ENCODE results near the gene NRTN. TPM values are rescaled to one million over a fixed set of nuclear protein-coding genes. Genes with fewer than 3 reads are reported as not detected.

Gene NRTN
- total and polyA plus RNA-seq, 4 donors = 0.23 to 3.3 (median 1.4) TPM

GRCh38 chr19:5832527-5833216, 27.8 kb downstream of the NRTN start:
- ATAC-seq (ENCODE audit: insufficient read depth, low FRiP score) = no peak
- WGBS, 2 donors = 87 to 89% methylated on average over 6 of the region's 6 CpGs
- H3K27ac ChIP-seq (ENCODE audit: low read depth in 1 of 2, low read length in 1 of 2) = no peak overlapping the region
- H3K9ac ChIP-seq (ENCODE audit: insufficient read depth in 1 of 2, low read length in 2 of 2) = no peak overlapping the region
- no peak for TF ChIP-seq CTCF (IDR thresholded peaks at IDR 0.05; ENCODE audit: control extremely low read depth, extremely low read depth)
- H3K4me3 ChIP-seq = no peak overlapping the region
- H3K9me3 ChIP-seq (ENCODE audit: control insufficient read depth in 4 of 4, insufficient read depth in 3 of 4, low read length in 3 of 4) = no peaks in the 10 kb centered on the region
- no peak for DNase-seq
- peaks cover 0 to 16% (median 0%) of the 10 kb centered on the region in 5 donors for H3K4me1 ChIP-seq (ENCODE audit: control insufficient read depth in 5 of 5, insufficient read depth in 5 of 5, low read length in 5 of 5)
- peaks cover 0 to 4% (median 0%) of the 10 kb centered on the region in 3 donors for H3K27me3 ChIP-seq (ENCODE audit: control insufficient read depth in 3 of 3, insufficient read depth in 3 of 3, low read length in 2 of 3)
- no peaks in the 10 kb centered on the region for H3K36me3 ChIP-seq (ENCODE audit: control insufficient read depth in 4 of 4, insufficient read depth in 4 of 4, low read length in 4 of 4)

GRCh38 chr19:5837761-5838352, 33.0 kb downstream of the NRTN start:
- H3K27ac ChIP-seq (ENCODE audit: low read depth in 1 of 2, low read length in 1 of 2) = no peak overlapping the region
- peaks cover 0 to 7% (median 0%) of the 10 kb centered on the region in 5 donors for H3K4me1 ChIP-seq (ENCODE audit: control insufficient read depth in 5 of 5, insufficient read depth in 5 of 5, low read length in 5 of 5)
- TF ChIP-seq CTCF (IDR thresholded peaks at IDR 0.05; ENCODE audit: control extremely low read depth, extremely low read depth) = no peak
- no peaks in the 10 kb centered on the region for H3K9me3 ChIP-seq (ENCODE audit: control insufficient read depth in 4 of 4, insufficient read depth in 3 of 4, low read length in 3 of 4)
- no peak for DNase-seq
- H3K9ac ChIP-seq (ENCODE audit: insufficient read depth in 1 of 2, low read length in 2 of 2) = no peak overlapping the region
- H3K36me3 ChIP-seq (ENCODE audit: control insufficient read depth in 4 of 4, insufficient read depth in 4 of 4, low read length in 4 of 4) = no peaks in the 10 kb centered on the region
- ATAC-seq (ENCODE audit: insufficient read depth, low FRiP score) = no peak
- no peak overlapping the region for H3K4me3 ChIP-seq
- 36 to 43% methylated on average over 15 of the region's 15 CpGs for WGBS, 2 donors
- no peaks in the 10 kb centered on the region for H3K27me3 ChIP-seq (ENCODE audit: control insufficient read depth in 3 of 3, insufficient read depth in 3 of 3, low read length in 2 of 3)

- Histone ChIP-seq H3K27me3 (ENCODE audit: control insufficient read depth in 3 of 3, insufficient read depth in 3 of 3, low read length in 2 of 3) (no peaks in the 10 kb centered on the region), H3K9ac (ENCODE audit: insufficient read depth in 1 of 2, low read length in 2 of 2) (no peak overlapping the region), H3K27ac (ENCODE audit: low read depth in 1 of 2, low read length in 1 of 2) (no peak overlapping the region), H3K4me1 (ENCODE audit: control insufficient read depth in 5 of 5, insufficient read depth in 5 of 5, low read length in 5 of 5) (peaks cover 0 to 7% (median 0%) of the 10 kb centered on the region in 5 donors), H3K4me3 (no peak overlapping the region), H3K9me3 (ENCODE audit: control insufficient read depth in 4 of 4, insufficient read depth in 3 of 4, low read length in 3 of 4) (no peaks in the 10 kb centered on the region), H3K36me3 (ENCODE audit: control insufficient read depth in 4 of 4, insufficient read depth in 4 of 4, low read length in 4 of 4) (no peaks in the 10 kb centered on the region)
- DNase-seq (no peak), ATAC-seq (ENCODE audit: insufficient read depth, low FRiP score) (no peak)
- TF ChIP-seq CTCF (IDR thresholded peaks at IDR 0.05; ENCODE audit: control extremely low read depth, extremely low read depth) = no peak
- 33 to 45% methylated on average over 20 of the region's 20 CpGs for WGBS, 2 donors
Observed at GRCh38 chr19:5838353-5839064, 33.6 kb downstream of the NRTN start.
